Endothelial cell (in vitro differentiated cells): ENCODE data around the gene C1R. TPM values are rescaled to one million over a fixed set of nuclear protein-coding genes. Genes with fewer than 3 reads are reported as not detected.

Source experiments
- DNase-seq: peaks from one replicate; pipeline ENCODE4 v3.0.0; 2021; ENCODE audit warnings: low spot score
- H3K27ac Mint-ChIP-seq: one replicate; pipeline ENCODE4 v1.8.0; 2021; ENCODE audit warnings: mixed read lengths, inconsistent platforms; ENCODE audit not compliant: unreplicated experiment
- H3K27me3 Mint-ChIP-seq: one replicate; pipeline ENCODE4 v1.8.0; 2021; ENCODE audit warnings: mild to moderate bottlenecking, moderate library complexity, mixed read lengths, inconsistent platforms; ENCODE audit not compliant: unreplicated experiment
- H3K36me3 Mint-ChIP-seq: one replicate; pipeline ENCODE4 v1.8.0; 2021; ENCODE audit warnings: mild to moderate bottlenecking, low read depth, mixed read lengths, inconsistent platforms; ENCODE audit not compliant: unreplicated experiment
- H3K4me1 Mint-ChIP-seq: one replicate; pipeline ENCODE4 v1.8.0; 2021; ENCODE audit warnings: mild to moderate bottlenecking, mixed read lengths, inconsistent platforms; ENCODE audit not compliant: unreplicated experiment
- H3K4me3 Mint-ChIP-seq: one replicate; pipeline ENCODE4 v1.8.0; 2021; ENCODE audit warnings: mild to moderate bottlenecking, mixed read lengths, inconsistent platforms; ENCODE audit not compliant: unreplicated experiment
- H3K9me3 Mint-ChIP-seq: one replicate; pipeline ENCODE4 v1.8.0; 2021; ENCODE audit warnings: mixed read lengths, inconsistent platforms; ENCODE audit not compliant: unreplicated experiment
- total RNA-seq: library from RNA; stranded (reverse); fragmentation: NEBNext Ultra II Directional; extraction: Animal tissue kit (Norgen Biotek cat#: 25700); gene quantifications from one replicate; pipeline ENCODE4 v1.2.1, GENCODE V29; 2021; ENCODE audit not compliant: unreplicated experiment
- TF ChIP-seq, protein P1 (sequence below): fragments of 200-600 bp; sonication (generic); IDR thresholded peaks from one replicate; pipeline ENCODE4 v1.5.0; 2021; ENCODE audit warnings: antibody characterized with exemption; ENCODE audit not compliant: unreplicated experiment

The C1R gene
- total RNA-seq, 1 donor from 2014 or later = 1.4 TPM

DNA sequence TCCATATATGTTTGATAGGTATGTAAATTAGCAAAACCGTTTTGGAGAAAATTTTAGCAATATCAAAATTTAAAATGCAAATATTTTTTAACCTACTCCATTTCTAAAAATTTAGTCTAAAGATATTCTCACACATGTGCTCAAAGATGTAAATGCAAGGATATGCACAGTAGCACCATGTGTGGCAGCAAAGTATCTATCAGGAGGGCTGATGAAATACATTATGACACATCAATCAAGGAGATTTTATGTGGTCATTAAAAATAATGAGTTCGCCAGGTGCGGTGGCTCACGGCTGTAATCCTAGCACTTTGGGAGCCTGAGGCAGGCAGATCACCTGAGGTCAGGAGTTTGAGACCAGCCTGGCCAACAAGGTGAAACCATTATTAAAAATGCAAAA is 8.0 kb upstream of the C1R start:
- Mint-ChIP-seq H3K36me3 (peaks cover 23% of the 10 kb centered on the region), H3K4me1 (peaks cover 10% of the 10 kb centered on the region), H3K27ac (no peak overlapping the region), H3K9me3 (no peaks in the 10 kb centered on the region), H3K4me3 (no peak overlapping the region), H3K27me3 (peaks cover 1% of the 10 kb centered on the region)
- DNase-seq = no peak
- TF ChIP-seq, protein P1, sequence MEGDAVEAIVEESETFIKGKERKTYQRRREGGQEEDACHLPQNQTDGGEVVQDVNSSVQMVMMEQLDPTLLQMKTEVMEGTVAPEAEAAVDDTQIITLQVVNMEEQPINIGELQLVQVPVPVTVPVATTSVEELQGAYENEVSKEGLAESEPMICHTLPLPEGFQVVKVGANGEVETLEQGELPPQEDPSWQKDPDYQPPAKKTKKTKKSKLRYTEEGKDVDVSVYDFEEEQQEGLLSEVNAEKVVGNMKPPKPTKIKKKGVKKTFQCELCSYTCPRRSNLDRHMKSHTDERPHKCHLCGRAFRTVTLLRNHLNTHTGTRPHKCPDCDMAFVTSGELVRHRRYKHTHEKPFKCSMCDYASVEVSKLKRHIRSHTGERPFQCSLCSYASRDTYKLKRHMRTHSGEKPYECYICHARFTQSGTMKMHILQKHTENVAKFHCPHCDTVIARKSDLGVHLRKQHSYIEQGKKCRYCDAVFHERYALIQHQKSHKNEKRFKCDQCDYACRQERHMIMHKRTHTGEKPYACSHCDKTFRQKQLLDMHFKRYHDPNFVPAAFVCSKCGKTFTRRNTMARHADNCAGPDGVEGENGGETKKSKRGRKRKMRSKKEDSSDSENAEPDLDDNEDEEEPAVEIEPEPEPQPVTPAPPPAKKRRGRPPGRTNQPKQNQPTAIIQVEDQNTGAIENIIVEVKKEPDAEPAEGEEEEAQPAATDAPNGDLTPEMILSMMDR = no peak

DNA sequence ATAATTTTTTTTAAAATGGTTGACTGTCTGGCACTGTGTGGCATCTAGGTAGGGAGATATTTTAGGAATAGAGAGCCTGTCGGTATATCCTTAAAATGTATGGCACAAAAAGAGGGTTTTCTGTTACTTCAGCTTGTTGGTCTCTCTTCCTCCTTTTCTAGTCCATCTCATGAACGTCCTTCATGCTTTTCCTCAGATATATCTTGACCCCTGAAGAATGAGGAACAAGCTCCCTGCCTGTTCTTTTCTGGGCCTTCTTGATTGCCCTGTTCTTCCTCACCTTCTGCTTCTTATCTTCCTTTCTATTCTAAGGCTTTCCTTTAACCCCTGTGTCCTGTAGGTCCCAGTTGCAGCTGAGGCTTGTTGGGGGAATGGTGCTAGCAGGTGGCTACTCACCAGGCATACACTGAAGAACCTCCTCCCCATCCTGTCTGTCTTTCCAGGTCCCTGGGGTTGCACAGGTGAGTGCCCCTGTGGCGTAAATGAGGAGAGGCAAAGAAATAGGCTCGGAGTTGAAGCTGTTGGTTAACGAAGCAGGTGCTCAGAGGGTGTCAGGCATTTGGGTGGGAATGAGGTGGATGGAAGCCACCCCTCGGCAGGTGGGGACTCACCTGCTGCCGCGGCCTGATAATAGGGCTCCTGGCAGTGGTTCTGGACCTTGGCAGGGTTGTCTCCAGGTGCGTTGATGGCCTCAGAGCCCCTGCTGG is 7.2 kb upstream of the C1R start:
- H3K9me3 Mint-ChIP-seq = no peaks in the 10 kb centered on the region
- DNase-seq = no peak
- H3K36me3 Mint-ChIP-seq = peaks cover 23% of the 10 kb centered on the region
- no peak overlapping the region for H3K4me3 Mint-ChIP-seq
- H3K27me3 Mint-ChIP-seq = peaks cover 1% of the 10 kb centered on the region
- TF ChIP-seq, protein P1 = no peak
- peaks cover 10% of the 10 kb centered on the region for H3K4me1 Mint-ChIP-seq
- no peak overlapping the region for H3K27ac Mint-ChIP-seq

DNA sequence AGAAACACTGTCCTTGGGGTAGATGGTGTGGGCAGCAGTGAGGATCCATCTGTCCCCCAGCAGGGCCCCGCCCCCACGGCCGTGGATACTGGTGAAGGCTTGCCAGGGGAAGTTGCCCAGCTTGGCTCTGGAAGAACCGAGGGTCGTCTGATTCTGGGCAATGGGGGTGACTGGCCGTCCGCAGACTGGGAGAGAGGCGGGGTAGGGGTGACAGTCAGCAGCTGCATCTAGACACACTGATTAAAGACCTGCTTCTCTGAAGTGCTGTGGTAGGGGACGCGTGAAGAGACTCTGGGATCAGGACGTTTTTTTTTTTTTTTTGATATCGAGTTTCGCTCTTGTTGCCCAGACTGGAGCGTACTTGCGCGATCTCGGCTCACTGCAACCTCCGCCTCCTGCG is 4.7 kb upstream of the C1R start:
- no peaks in the 10 kb centered on the region for H3K9me3 Mint-ChIP-seq
- peaks cover 2% of the 10 kb centered on the region for H3K4me1 Mint-ChIP-seq
- H3K4me3 Mint-ChIP-seq = no peak overlapping the region
- TF ChIP-seq, protein P1 = no peak
- H3K27me3 Mint-ChIP-seq = peaks cover under 1% of the 10 kb centered on the region
- H3K36me3 Mint-ChIP-seq = peaks cover 3% of the 10 kb centered on the region
- no peak overlapping the region for H3K27ac Mint-ChIP-seq
- DNase-seq = no peak

DNA sequence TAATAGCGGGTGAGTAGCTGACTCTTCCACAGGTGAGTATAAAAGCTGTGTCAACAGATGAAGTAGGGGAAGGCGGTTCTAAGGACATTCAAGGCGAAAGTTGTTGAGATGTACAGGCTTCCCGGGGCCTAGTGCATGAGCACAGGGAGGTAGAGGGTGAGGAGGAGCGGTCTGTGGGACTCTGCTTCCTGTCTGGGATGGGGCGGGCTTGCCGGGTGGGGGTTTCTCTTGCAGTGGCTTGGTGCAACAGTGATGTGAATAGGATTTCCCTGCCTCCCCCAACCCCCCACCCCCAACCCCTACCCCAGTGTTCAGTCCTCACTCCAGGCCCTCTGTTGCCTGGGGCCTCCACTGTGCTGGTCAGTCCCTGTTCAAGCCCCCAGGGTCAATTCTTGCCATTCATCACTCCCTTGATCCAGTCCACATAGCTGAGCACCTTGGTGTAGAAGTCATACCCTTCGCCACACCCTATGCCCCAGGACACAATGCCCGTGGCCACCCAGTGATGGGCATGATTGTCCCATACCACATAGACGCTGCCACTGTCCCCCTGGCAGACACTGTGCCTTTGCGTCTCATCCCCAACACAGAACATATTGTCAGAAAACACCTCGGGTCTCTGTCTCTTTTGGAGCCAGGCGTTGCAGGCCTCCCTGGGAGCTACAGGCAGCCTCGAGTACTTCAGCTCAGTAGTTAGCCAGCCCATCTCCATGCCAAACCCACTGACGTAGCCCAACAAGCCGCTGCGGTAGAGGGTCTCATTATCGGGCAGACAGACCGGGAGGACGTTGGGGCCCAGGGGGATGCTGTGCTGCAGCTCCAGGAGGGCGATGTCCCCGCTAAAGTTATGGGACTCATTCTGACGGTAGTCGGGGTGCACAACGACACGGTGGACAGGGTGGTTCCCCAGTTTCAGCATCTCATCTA is 4.0 kb upstream of the C1R start:
- no peaks in the 10 kb centered on the region for H3K36me3 Mint-ChIP-seq
- H3K4me1 Mint-ChIP-seq = peaks cover 2% of the 10 kb centered on the region
- no peak overlapping the region for H3K4me3 Mint-ChIP-seq
- no peaks in the 10 kb centered on the region for H3K9me3 Mint-ChIP-seq
- H3K27me3 Mint-ChIP-seq = no peaks in the 10 kb centered on the region
- DNase-seq = no peak
- H3K27ac Mint-ChIP-seq = no peak overlapping the region
- TF ChIP-seq, protein P1 = no peak

DNA sequence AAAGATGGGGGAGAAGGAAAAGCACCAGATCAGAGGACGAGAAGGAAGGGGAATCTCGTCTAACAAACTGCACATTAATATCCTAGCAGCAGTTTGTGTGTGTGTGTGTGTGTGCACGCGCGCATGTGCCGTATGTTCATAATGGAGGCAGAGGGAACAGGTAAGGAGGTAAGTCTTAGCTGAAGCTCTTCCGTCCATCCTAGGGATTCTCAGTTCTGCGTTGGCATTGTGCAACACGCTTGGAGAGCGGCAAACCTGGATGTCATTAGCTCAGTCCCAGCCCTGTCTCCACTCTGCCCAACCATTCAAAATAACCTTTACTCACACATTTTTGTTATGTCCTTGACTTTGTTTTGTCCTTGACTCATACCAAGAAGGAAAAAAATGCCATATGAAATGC is 1.6 kb upstream of the C1R start:
- no peak overlapping the region for H3K4me3 Mint-ChIP-seq
- H3K36me3 Mint-ChIP-seq = peaks cover 2% of the 10 kb centered on the region
- TF ChIP-seq, protein P1 = no peak
- no peaks in the 10 kb centered on the region for H3K9me3 Mint-ChIP-seq
- no peak for DNase-seq
- peaks cover 13% of the 10 kb centered on the region for H3K4me1 Mint-ChIP-seq
- H3K27me3 Mint-ChIP-seq = peaks cover 7% of the 10 kb centered on the region
- no peak overlapping the region for H3K27ac Mint-ChIP-seq
